ENCODE data around the gene GH2. TPM values are rescaled to one million over a fixed set of nuclear protein-coding genes. Genes with fewer than 3 reads are reported as not detected.
"Not testable (repeated sequence)": the region's sequence is repeated elsewhere in the genome, so short reads cannot be mapped to it uniquely, and the experiment has no call there.

Gene GH2
- total and polyA plus RNA-seq, 2 donors (not counting 3 experiments of a cell fraction or from before 2014, with no cell fraction given), result not detected

DNA sequence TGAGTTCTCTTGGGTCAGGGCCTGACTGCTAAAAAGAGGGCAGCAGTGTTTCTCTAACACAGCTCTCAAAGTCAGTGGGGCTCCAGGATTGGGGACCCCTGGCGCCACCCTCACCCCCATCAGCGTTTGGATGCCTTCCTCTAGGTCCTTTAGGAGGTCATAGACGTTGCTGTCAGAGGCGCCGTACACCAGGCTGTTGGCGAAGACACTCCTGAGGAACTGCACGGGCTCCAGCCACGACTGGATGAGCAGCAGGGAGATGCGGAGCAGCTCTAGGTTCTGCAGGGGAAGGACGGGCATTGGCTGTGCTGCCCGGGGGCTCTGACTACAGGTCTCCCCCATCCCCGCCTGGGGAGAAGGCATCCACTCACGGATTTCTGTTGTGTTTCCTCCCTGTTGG, 35.9 kb upstream of the GH2 start:
- intact Hi-C loops (cut with micrococcal nuclease) (no loop called here), dilution Hi-C loops (cut with MboI; ENCODE audit: extremely low pct_ligation_motif_present, low sequenced_read_pairs) (no loop called here)
- ChIA-PET CTCF (interaction anchor here (1.0 to 7.3 kb wide), 10 partner anchors 11 to 215 kb away, joined by 3 to 183 read pairs (median 18); partner anchors contain the start of gene PRR29), POLR2A (no interaction called here)
- Histone ChIP-seq H3K79me2 (ENCODE audit: control insufficient read depth, insufficient read depth, low read length) (no peaks in the 10 kb centered on the region), H3K9me1 (replicated peaks; ENCODE audit: control insufficient read depth, extremely low read depth, insufficient read depth, low read length) (no peaks in the 10 kb centered on the region), H2AFZ (ENCODE audit: low read depth, low read length) (no peak overlapping the region), H3K9ac (replicated peaks; ENCODE audit: extremely low read depth, insufficient read depth, low read length) (no peak overlapping the region), H3K4me2 (ENCODE audit: insufficient read depth, low read length) (no peak overlapping the region), H3K27me3 (ENCODE audit: control insufficient read depth in 2 of 2, insufficient read depth in 2 of 2, low read length in 2 of 2) (peaks cover 0 to 3% of the 10 kb centered on the region in 2 experiments), H3K36me3 (ENCODE audit: control insufficient read depth in 2 of 2, extremely low read depth in 1 of 2, insufficient read depth in 2 of 2, low read length in 2 of 2) (no peaks in the 10 kb centered on the region), H3K4me1 (ENCODE audit: control insufficient read depth, extremely low read depth, insufficient read depth, low read length) (no peaks in the 10 kb centered on the region), H3K27ac (ENCODE audit: insufficient read depth, low read depth, low read length) (no peak overlapping the region), H3K9me3 (replicated peaks; ENCODE audit: control insufficient read depth, insufficient read depth, low read length) (no peaks in the 10 kb centered on the region), H3K4me3 (replicated peaks in 1 of 3; ENCODE audit: insufficient read depth in 1 of 3, low read depth in 1 of 3, low read length in 3 of 3) (no peak overlapping the region), H4K20me1 (replicated peaks; ENCODE audit: control insufficient read depth, extremely low read depth, insufficient read depth, low read length) (no peaks in the 10 kb centered on the region)
- FAIRE-seq (no peak), DNase-seq (ENCODE audit: low read depth, low spot score) (no peak)
- BruUV-seq (replicated peaks), result no TSS peak
- TF ChIP-seq POLR2AphosphoS5 (IDR thresholded peaks at IDR 0.05; ENCODE audit: insufficient read depth, low read depth, low read length) (no peak), CTCF (IDR thresholded peaks at IDR 0.05; ENCODE audit: extremely low read depth in 1 of 2, insufficient read depth in 1 of 2, low read depth in 1 of 2, low read length in 2 of 2) (no peak), FOS (IDR thresholded peaks at IDR 0.05; ENCODE audit: borderline replicate concordance, insufficient read depth, low read length) (no peak), MAX (IDR thresholded peaks at IDR 0.05; ENCODE audit: insufficient read depth, insufficient read length) (no peak), GATA2 (IDR thresholded peaks at IDR 0.05; ENCODE audit: insufficient read depth, insufficient read length, low read depth, low read length) (no peak), POLR2A (IDR thresholded peaks at IDR 0.05; ENCODE audit: low read depth, low read length) (no peak), MYC (IDR thresholded peaks at IDR 0.05; ENCODE audit: low read depth, low read length) (no peak), EZH2 (IDR thresholded peaks at IDR 0.05; ENCODE audit: borderline replicate concordance, low read depth, low read length, severe bottlenecking) (no peak), JUN (IDR thresholded peaks at IDR 0.05; ENCODE audit: borderline replicate concordance, insufficient read depth, insufficient read length, low read depth) (no peak)

GRCh38 chr17:63917206-63917605, 35.5 kb upstream of the GH2 start:
- intact Hi-C loops (cut with micrococcal nuclease); H3K27me3 ChIP-seq (ENCODE audit: control insufficient read depth in 2 of 2, insufficient read depth in 2 of 2, low read length in 2 of 2); H3K4me3 ChIP-seq (replicated peaks in 1 of 3; ENCODE audit: insufficient read depth in 1 of 3, low read depth in 1 of 3, low read length in 3 of 3); dilution Hi-C loops (cut with MboI; ENCODE audit: extremely low pct_ligation_motif_present, low sequenced_read_pairs); H3K79me2 ChIP-seq (ENCODE audit: control insufficient read depth, insufficient read depth, low read length); H3K4me2 ChIP-seq (ENCODE audit: insufficient read depth, low read length); H3K27ac ChIP-seq (ENCODE audit: insufficient read depth, low read depth, low read length); DNase-seq (ENCODE audit: low read depth, low spot score); H3K36me3 ChIP-seq (ENCODE audit: control insufficient read depth in 2 of 2, extremely low read depth in 1 of 2, insufficient read depth in 2 of 2, low read length in 2 of 2); BruUV-seq (replicated peaks); POLR2A ChIA-PET; H4K20me1 ChIP-seq (replicated peaks; ENCODE audit: control insufficient read depth, extremely low read depth, insufficient read depth, low read length); H3K9me3 ChIP-seq (replicated peaks; ENCODE audit: control insufficient read depth, insufficient read depth, low read length); H3K9me1 ChIP-seq (replicated peaks; ENCODE audit: control insufficient read depth, extremely low read depth, insufficient read depth, low read length); FAIRE-seq; H2AFZ ChIP-seq (ENCODE audit: low read depth, low read length); H3K4me1 ChIP-seq (ENCODE audit: control insufficient read depth, extremely low read depth, insufficient read depth, low read length); H3K9ac ChIP-seq (replicated peaks; ENCODE audit: extremely low read depth, insufficient read depth, low read length): not testable (repeated sequence)
- CTCF ChIA-PET, result interaction anchor here (1.0 to 7.3 kb wide), 5 partner anchors 11 to 215 kb away, joined by 3 to 183 read pairs (median 107); no protein-coding TSS in a partner anchor
